Stimulated activated CD8-positive, alpha-beta memory T cell treated with anti-CD3 and anti-CD28 coated beads, Interleukin-12 subunit alpha, Interleukin-12 subunit beta, amount 100 ng/mL, for 24 hours (primary cell): Measurements from ENCODE around the gene PRSS36.
"Not testable (repeated sequence)": the region's sequence is repeated elsewhere in the genome, so short reads cannot be mapped to it uniquely, and the experiment has no call there.

ENCODE experiments used
- DNase-seq: peaks from one replicate; pipeline ENCODE4 v3.0.0-alpha.2; 2020; ENCODE audit errors: extremely low read depth

The PRSS36 gene

DNA sequence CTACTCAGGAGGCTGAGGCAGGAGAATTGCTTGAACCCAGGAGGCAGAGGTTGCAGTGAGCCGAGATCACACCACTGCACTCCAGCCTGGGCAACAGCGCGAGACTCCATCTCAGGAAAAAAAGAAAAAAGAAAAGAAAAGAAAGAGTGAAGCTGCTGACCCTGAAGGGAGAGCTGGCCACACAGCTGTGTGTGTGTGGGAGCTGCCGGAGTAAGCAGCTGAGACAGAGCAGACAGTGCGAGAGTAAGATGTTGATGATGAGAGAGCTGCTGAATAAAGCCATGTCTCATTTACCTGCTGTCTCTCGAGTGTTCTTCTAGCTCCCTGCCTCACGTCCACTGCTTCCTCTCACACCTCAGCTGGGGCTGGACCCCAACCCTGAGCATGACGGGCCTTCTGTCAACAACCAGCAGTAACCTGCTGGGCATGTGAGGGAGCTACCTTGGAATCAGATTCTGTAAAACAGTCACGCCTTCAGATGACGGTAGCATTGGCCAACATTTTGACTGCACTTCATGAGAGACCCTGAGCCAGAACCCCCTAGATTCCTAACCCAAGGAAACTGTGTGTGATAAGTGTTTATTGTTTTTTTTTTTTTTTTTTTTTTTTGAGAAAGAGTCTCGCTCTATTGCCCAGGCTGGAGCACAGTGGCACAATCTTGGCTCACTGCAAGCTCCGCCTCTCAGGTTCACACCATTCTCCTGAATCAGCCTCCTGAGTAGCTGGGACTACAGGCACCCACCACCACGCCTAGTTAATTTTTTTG lies 48.8 kb downstream of the PRSS36 start:
- DNase-seq, result not testable (repeated sequence)

GRCh38 chr16:31099860-31100638 lies 49.8 kb downstream of the PRSS36 start:
- DNase-seq, result no peak

DNA sequence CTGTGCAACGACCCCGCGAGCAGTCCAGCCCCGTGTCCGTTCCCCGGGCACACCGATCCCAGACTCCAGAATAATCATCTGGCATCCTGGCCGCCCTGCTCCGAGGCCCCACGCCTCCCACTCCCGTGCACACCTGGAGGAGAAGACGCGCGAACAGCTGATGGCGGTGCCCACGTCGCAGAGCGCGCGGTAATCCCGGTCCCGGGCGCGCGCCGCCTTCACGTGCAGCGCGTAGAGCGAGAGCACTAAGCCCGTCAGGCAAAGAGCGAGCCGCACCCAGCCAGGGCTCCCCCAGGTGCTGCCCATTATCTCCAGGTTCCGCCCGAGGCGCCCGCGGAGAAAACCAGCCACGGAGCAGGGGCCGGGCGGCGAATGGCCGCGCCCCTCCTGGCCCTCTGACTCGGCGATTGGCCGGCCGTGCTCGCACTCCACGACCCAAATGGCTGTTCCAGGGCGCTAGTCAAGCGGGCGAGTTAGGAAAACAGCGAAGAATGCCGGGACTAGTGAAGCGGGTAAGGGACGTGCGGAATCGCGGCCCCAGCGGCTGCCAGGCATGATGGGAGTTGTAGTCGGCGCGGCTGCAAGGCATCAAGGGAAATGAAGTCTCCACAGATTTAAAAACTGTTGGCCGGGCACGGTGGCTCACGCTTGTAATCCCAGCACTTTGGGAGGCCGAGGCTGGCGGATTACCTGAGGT lies 55.3 kb downstream of the PRSS36 start, which contains the start of gene VKORC1:
TSS of gene VKORC1 (minus strand) at position 374 of the 697 bp plus-strand sequence. CDS start at position 306, 68 bp downstream.
- peak; percentile 66 for DNase-seq

DNA sequence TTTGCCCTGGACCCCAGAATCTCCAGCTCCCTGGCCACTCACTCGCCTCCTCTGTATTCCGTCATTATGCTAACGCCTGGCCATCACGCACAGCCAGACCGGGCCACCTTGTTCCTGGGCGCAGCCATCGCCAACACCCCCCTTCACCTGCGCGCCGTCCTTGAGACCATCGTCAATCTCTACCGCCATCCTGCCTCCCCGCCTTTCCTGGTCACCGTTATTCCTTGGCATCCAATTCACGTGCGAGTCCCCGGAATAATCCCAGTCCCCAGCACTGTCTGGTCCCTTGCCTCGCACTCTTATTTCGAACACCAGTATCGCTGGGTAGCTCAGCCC lies 55.8 kb downstream of the PRSS36 start:
- no peak for DNase-seq

GRCh38 chr16:31093132-31093703 lies 56.6 kb downstream of the PRSS36 start:
- no peak for DNase-seq

- no peak for DNase-seq
Measured at GRCh38 chr16:31092330-31092729, 57.5 kb downstream of the PRSS36 start.

GRCh38 chr16:31090540-31090939 lies 59.3 kb downstream of the PRSS36 start:
- DNase-seq, result no peak

- DNase-seq, result no peak
Measured at GRCh38 chr16:31089199-31089598, 60.7 kb downstream of the PRSS36 start.
